Pancreas (tissue), 10 donors: ENCODE measurements around the gene DLG2. TPM values are rescaled to one million over a fixed set of nuclear protein-coding genes. Genes with fewer than 3 reads are reported as not detected.

Experiments
- ATAC-seq, 4 donors: fragments of 200-7000 bp; cut with Tn5 transposase; one replicate each; pipeline versions ENCODE4 v1.8.0 to v1.9.1; 2020; ENCODE audit warnings: mild to moderate bottlenecking in 4 of 4, moderate library complexity in 4 of 4
- DNase-seq, 6 donors: peaks; one replicate each; pipeline ENCODE4 v3.0.0-alpha.2; 2020
- FAIRE-seq: peaks from 2 replicates; lab custom pipeline; 2012; peaks lifted over from hg19 to GRCh38; lab: Jason Lieb, UNC
- H3K27ac ChIP-seq, 4 donors: fragments of 200-600 bp; sonication (generic); 1 replicate in 3 of 4; 2 replicates in 1 of 4; pipeline versions ENCODE4 v1.5.0 to v1.8.0; 2020
- H3K27me3 ChIP-seq, 4 donors: fragments of 200-600 bp; one replicate each; pipeline ENCODE4 v1.8.0; 2021
- H3K36me3 ChIP-seq, 3 donors: fragments of 200-600 bp; sonication (generic) in 1 of 3; one replicate each; pipeline versions ENCODE4 v1.5.0 to v1.8.0; 2020 to 2021
- H3K4me1 ChIP-seq, 3 donors: fragments of 200-600 bp; one replicate each; pipeline ENCODE4 v1.8.0; 2021
- H3K4me3 ChIP-seq, 4 donors: fragments of 200-600 bp; sonication (generic) in 2 of 4; one replicate each; pipeline versions ENCODE4 v1.5.0 to v1.8.0; 2020 to 2021
- H3K9me3 ChIP-seq, 4 donors: fragments of 200-600 bp; one replicate each; pipeline ENCODE4 v1.8.0; 2021
- WGBS, 2 donors: extraction: QIAGEN DNeasy Blood & Tissue Kit; methylation state at CpG; one replicate each; pipeline ENCODE4 v1.1.7; 2013; 5-methylcytosine and 5-hydroxymethylcytosine counted together
- intact Hi-C, 3 donors: fragments of 100-400 bp; cut with DNase I; formaldehyde crosslinking; loops; one replicate each; pipeline versions ENCODE4 v1.11.1 to v1.14.2; 2022
- polyA plus RNA-seq, 2 donors: library from polyadenylated mRNA; stranded (reverse); fragments of 200-250 nt; gene quantifications; one replicate each; pipeline ENCODE4 v1.2.3, GENCODE V29; 2013
- total RNA-seq, 6 donors: library from RNA; stranded (reverse); fragmentation: NEBNext Ultra II Directional in 4 of 6; extraction: Animal tissue kit (Norgen Biotek cat#: 25700) in 4 of 6; gene quantifications; one replicate each; pipeline versions ENCODE4 v1.2.1 to v1.2.4, GENCODE V29; 2021 to 2023
- TF ChIP-seq, protein P1 (sequence below), 4 donors: fragments of 200-600 bp; sonication (generic) in 3 of 4; IDR thresholded peaks; one replicate each; pipeline versions ENCODE4 v1.5.0 to v1.8.0; 2021; ENCODE audit warnings: antibody characterized with exemption in 4 of 4
- donor health status: healthy with polysubstance abuse.
- donor health status: DM: no; HTN: no; CAD: no; lungs with moderate emphysema.
- donor health status: DM: no; HTN: no; CAD: no.
- donor health status: control.
- donor health status: control.
- donor health status: Bipolar disorder and iron deficiency.
- donor health status: DM: yes; HTN: yes; CAD: no.
- donor health status: DM: no; HTN: no; CAD: no.
- donor health status: DM: no; HTN: no; CAD: no.
- donor health status: DM: yes; HTN: yes; CAD: no.

Gene DLG2
- total and polyA plus RNA-seq, 8 donors = 1.2 to 5.4 (median 3.6) TPM

DNA sequence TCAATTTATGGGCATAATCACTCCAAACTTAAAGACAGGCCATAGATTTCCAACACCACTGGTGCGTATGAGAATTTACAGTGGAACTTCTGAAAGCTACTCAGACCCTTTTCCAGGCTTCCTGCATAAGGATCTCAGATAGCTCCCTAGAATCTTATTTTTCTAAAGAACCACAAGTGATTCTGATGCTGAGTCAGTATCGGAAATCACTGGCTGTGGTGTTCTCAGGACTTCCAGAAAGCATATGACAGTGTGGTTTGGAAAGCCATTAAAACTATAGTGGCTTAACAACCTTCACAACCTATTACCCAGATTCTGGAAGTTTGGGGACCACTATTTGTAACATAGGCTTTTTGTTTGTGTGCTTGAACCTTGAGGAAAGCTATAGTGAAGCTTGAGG, 756.0 kb downstream of the DLG2 start:
- FAIRE-seq (no peak), ATAC-seq (no peak), DNase-seq (no peak)
- H3K27me3 ChIP-seq = no peaks in the 10 kb centered on the region
- H3K4me3 ChIP-seq = no peak overlapping the region
- intact Hi-C loops = no loop called here
- H3K9me3 ChIP-seq = no peaks in the 10 kb centered on the region
- peaks cover 0 to 4% (median 3%) of the 10 kb centered on the region in 3 donors for H3K4me1 ChIP-seq
- 88 to 97% methylated on average over 2 of the region's 2 CpGs for WGBS, 2 donors
- H3K36me3 ChIP-seq = no peaks in the 10 kb centered on the region
- no peak overlapping the region for H3K27ac ChIP-seq
- TF ChIP-seq, protein P1, sequence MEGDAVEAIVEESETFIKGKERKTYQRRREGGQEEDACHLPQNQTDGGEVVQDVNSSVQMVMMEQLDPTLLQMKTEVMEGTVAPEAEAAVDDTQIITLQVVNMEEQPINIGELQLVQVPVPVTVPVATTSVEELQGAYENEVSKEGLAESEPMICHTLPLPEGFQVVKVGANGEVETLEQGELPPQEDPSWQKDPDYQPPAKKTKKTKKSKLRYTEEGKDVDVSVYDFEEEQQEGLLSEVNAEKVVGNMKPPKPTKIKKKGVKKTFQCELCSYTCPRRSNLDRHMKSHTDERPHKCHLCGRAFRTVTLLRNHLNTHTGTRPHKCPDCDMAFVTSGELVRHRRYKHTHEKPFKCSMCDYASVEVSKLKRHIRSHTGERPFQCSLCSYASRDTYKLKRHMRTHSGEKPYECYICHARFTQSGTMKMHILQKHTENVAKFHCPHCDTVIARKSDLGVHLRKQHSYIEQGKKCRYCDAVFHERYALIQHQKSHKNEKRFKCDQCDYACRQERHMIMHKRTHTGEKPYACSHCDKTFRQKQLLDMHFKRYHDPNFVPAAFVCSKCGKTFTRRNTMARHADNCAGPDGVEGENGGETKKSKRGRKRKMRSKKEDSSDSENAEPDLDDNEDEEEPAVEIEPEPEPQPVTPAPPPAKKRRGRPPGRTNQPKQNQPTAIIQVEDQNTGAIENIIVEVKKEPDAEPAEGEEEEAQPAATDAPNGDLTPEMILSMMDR (IDR thresholded peaks at IDR 0.05) = no peak

DNA sequence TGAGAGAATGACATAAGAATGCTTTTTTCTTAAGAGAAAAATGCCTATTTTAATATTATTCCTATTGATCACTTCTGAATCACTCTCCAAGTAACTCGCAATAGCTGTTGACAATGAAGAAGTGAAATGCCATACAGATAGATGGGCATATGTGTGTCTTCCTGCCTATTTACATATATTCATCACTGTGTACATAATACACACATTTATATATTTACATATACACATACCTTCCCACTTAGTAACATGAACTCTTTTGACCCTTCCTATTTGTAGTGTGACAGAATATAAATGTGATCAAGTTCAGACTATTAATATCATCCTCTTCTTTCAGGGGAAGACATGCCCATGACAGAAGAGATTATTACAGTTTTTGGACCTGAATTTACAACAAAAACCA, 756.7 kb downstream of the DLG2 start:
- intact Hi-C loops = no loop called here
- H3K36me3 ChIP-seq = no peaks in the 10 kb centered on the region
- TF ChIP-seq, protein P1 (IDR thresholded peaks at IDR 0.05) = no peak
- FAIRE-seq = no peak
- H3K27ac ChIP-seq = no peak overlapping the region
- 81 to 86% methylated on average over 1 of the region's 1 CpG for WGBS, 2 donors
- ATAC-seq = no peak
- peaks cover 0 to 4% (median 3%) of the 10 kb centered on the region in 3 donors for H3K4me1 ChIP-seq
- no peaks in the 10 kb centered on the region for H3K27me3 ChIP-seq
- H3K9me3 ChIP-seq = no peaks in the 10 kb centered on the region
- no peak for DNase-seq
- no peak overlapping the region for H3K4me3 ChIP-seq

DNA sequence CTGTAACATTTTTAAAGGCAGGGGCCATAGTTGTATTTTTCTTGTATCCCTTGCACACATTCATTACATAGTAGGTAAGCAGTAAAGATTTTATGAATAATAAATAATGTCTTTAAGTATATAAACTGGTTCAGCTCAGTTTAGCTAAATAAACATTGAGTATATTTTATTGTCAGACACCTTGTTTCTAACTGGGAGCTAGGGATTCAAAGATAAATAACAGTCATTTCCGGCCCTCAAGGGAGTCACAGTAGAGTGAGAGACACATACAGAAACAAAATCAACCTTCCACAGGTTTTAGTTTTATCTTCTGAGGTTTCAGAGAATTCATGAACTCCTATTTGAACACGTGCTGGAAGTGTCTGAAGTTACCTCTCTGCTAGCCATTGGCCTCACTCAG, 760.2 kb downstream of the DLG2 start:
- no peak for DNase-seq
- no peak for ATAC-seq
- H3K27ac ChIP-seq = no peak overlapping the region
- H3K9me3 ChIP-seq = no peaks in the 10 kb centered on the region
- FAIRE-seq = no peak
- H3K27me3 ChIP-seq = no peaks in the 10 kb centered on the region
- intact Hi-C loops = no loop called here
- peaks cover 0 to 4% (median 3%) of the 10 kb centered on the region in 3 donors for H3K4me1 ChIP-seq
- WGBS, 2 donors = 79 to 90% methylated on average over 2 of the region's 2 CpGs
- H3K36me3 ChIP-seq = no peaks in the 10 kb centered on the region
- no peak overlapping the region for H3K4me3 ChIP-seq
- TF ChIP-seq, protein P1 (IDR thresholded peaks at IDR 0.05) = no peak

DNA sequence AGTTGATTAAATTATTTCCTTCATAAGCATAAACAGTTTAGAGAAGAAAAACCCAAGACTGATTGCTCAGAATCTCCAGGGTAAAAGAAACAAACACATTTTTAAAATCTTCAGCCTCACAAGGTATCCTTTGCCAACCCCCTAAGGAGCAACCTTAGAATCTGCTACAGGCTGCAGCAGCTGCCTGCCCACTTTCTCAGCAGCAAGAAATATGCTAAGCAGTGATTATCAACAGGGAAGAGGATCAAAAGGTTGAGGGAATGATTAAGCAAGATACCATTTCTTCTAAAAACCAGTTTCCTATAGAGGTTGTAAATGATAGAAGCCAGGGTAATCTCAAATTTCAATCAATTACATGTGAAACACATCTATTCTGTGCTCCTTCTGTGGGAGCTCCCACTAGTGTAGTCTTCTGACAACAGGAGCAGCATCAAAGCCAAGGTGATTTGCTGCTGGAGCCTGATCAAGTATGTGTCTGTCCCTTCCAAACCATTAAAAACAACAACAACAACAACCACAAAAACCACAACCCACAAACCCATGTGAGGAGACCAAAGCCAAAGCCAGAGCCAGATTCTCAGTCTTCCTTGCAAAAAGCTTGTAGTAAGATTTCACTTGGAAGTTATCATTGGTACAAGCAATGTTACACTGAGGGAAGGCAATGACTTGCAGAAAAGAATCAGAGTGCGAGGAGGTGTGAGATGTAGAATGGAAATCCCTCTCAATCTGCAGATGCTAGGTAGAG, 761.2 kb downstream of the DLG2 start:
- intact Hi-C loops = no loop called here
- Histone ChIP-seq H3K27me3 (no peaks in the 10 kb centered on the region), H3K27ac (no peak overlapping the region), H3K4me3 (no peak overlapping the region), H3K36me3 (no peaks in the 10 kb centered on the region), H3K4me1 (peaks cover 0 to 4% (median 3%) of the 10 kb centered on the region in 3 donors), H3K9me3 (no peaks in the 10 kb centered on the region)
- TF ChIP-seq, protein P1 (IDR thresholded peaks at IDR 0.05) = no peak
- ATAC-seq (no peak), FAIRE-seq (no peak), DNase-seq (no peak)
- WGBS, 2 donors = 93 to 97% methylated on average over 1 of the region's 1 CpG

DNA sequence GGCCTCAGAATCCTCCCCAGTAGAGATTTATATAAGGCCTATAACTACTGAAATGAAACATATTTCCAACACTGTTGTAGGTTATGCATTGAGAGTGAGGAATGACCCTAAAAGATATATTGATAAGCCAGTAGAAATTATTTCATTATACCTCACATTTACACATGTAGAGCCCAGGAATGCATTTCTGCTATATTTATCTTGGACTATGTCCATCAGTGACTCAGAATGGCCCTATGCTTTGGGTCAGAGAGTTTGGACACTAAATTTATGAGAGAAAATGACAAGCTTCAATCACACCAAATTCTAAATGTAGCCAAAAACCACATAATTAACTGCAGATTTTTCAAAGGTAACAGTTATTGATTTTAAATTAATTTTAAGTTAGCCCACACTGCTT, 761.9 kb downstream of the DLG2 start:
- TF ChIP-seq, protein P1 (IDR thresholded peaks at IDR 0.05) = no peak
- Histone ChIP-seq H3K9me3 (no peaks in the 10 kb centered on the region), H3K4me3 (no peak overlapping the region), H3K4me1 (peaks cover 0 to 4% (median 3%) of the 10 kb centered on the region in 3 donors), H3K36me3 (no peaks in the 10 kb centered on the region), H3K27me3 (no peaks in the 10 kb centered on the region), H3K27ac (no peak overlapping the region)
- DNase-seq = no peak
- no peak for FAIRE-seq
- ATAC-seq = no peak
- intact Hi-C loops = no loop called here
